NCI-H774 (cell line): ENCODE data around the gene SNAPC1.

Source experiments
- DNase-seq: peaks from one replicate; lab custom pipeline; 2025; lab: John Stamatoyannopoulos, UW

Gene SNAPC1

GRCh38 chr14:61812347-61813095, 50.3 kb downstream of the SNAPC1 start, which contains the start of gene SYT16:
Gene SYT16, plus strand, starts transcription at chr14:61812703.
- DNase-seq = no peak

DNA sequence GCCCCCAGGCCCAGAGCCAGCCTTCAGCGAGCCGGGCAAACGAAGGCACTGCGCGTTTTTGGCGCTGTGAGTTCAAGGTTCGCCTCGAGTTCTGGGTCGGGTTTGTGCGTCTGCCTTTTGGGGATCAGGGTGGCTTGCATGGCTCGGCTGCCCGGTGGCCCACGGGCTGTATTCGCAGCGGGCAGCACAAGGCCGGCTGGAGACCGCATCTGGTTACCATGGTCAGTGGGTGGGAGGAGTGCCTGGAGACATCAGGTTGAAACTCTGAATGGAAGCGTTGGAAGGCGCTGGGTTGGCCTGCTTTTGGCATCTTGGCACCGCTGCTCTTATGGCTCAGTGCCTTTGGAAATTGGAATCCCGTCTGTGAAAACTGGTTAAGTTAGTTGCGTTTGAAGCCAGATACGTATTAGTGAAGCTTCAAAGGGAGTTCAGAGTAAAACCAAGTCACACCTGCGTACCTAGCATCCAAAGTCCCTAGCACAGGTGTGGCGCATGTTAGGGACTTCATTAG, 50.9 kb downstream of the SNAPC1 start:
- DNase-seq = no peak

DNA sequence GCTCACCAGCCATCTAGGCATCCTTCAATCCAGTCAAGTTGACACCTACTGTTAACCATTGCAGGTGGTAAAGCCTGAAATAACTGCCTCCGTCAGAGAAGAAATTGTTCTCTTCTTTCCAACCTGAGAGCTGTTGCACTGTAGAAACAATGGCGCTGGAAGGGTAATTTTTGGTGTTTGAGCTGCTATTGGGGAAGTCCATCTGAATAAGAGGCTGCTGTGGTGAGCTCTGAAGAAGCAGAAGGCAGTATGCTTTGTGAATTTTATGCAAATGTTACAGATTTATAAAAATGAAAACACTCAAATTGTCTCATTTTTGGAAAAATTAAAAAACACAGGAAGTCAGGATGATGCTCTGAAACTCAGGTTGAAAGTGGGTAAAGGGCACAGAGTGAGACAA, 60.2 kb downstream of the SNAPC1 start:
- DNase-seq = no peak

DNA sequence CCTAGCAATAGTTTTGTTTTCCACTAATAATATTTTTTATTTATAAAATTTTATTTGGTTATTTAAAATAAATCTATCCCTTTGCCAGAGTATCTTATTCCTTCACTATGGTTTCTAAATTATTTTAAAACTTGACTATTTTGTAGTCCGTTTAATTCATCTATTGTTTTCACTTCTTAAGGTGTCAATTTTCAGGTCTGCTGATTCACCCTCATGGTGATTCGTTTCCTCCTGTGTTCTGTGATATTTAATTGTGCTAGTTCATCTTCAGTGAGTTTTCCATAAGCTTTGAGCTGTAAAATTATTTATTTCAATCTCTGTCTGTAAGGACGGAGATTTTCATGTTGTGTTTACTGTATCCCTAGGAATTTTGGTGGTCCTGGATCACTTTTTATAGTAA, 70.6 kb downstream of the SNAPC1 start:
- no peak for DNase-seq

- no peak for DNase-seq
Measured at GRCh38 chr14:61836184-61836583, 74.0 kb downstream of the SNAPC1 start.

DNA sequence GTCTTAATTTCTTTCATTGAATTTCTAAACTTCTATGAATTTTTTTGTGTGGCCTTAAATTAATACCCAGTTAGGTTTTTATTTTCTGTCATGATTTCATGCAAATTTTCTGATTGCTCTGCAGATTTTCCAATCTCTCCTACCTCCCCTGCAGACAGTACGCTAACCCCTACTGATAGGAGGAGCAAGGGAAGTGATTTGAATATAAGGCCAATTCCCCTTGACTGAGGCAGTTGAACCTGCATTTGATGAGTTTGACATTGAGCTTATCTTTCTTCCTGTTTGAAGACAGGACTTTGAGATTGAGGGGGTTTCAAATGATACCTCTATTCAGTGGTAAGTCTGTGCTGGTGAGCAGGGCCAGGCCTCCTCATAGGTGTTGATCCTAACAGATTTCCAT, 74.6 kb downstream of the SNAPC1 start:
- DNase-seq = no peak

DNA sequence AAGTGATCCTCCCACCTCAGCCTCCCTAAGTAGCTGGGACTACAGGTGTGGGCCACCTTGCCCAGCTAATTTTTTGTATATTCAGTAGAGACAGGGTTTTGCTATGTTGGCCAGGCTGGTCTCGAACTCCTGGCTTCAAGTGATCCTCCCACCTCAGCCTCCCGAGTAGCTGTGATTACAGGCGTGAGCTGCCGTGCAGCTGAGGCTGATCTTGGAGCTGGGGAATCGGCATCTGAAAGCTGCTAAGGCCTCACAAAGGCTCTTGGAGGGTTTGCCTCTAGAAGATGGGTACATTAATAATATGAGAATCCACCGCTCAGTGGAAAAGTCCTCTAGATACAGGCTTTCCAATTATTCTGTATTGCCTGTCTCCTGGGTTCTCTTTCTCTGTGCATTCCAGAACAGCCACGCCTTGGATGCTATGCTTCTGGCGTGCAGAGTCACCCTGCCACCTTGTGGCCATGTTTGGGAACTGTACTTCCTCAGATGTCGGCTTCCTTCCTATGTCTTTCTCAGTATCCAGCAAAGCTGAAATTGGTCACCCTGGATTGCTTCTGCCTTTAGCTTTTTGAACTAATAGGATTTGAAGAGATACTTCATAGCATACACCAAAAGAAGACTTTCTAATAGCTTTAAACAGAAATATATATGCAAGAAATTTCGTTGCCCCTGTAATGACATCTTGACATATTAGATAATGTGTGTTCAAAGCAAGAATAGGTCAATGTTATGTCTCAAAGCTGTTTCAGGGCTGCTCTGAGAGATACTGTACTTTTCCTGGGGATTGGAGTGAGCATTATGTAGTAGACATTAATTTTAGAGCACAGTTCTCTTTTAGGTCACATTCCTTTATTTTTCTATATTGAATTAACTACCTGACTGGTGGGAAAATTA, 75.4 kb downstream of the SNAPC1 start:
- peak; percentile 54 for DNase-seq

DNA sequence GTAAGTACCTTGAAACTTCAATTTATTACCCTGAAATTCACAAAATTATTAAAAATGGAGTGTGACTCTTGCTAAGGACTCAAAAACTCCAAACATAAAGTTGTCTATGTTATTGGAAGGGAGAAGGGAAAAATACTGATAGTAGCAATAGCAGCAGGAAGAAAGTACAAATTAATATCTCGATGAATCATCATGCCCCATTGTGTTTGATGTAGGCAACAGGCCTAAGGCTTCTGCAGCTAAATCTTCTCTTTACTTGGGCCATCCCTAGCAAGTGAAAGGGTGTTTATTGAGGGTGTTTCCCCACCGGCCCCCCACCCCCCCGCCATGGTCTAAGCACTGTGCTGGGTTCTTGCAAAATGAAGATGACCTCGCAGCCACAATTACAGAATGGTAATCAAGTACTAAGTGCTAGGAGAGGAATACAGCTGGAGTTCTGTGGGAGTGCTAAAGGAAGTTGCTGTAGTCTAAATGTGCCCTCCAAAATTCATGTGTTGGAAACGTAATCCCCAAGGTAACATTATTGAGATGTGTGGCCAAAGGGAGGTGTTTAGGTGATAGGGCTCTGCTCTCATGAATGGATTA, 76.5 kb downstream of the SNAPC1 start:
- DNase-seq = no peak

GRCh38 chr14:61839507-61839906, 77.3 kb downstream of the SNAPC1 start:
- DNase-seq = no peak

GRCh38 chr14:61841145-61841544, 78.9 kb downstream of the SNAPC1 start:
- no peak for DNase-seq
